HEK293 (cell line): ENCODE measurements around the gene MINDY2.

ENCODE experiments used
- KLF1 ChIP-seq: fragments of 450-650 bp; formaldehyde crosslinking; IDR thresholded peaks from 2 replicates; pipeline ENCODE4 v1.5.1; 2016; ENCODE audit warnings: missing biosample characterization, missing genetic modification characterization
- SP3 ChIP-seq: fragments of 450-650 bp; formaldehyde crosslinking; IDR thresholded peaks from 2 replicates; pipeline ENCODE4 v1.5.1; 2016; ENCODE audit warnings: missing biosample characterization, missing genetic modification characterization
- ZBTB20 ChIP-seq: fragments of 450-650 bp; formaldehyde crosslinking; IDR thresholded peaks from 2 replicates; pipeline ENCODE4 v1.5.1; 2016; ENCODE audit warnings: missing biosample characterization, missing genetic modification characterization
- ZBTB21 ChIP-seq: fragments of 450-650 bp; formaldehyde crosslinking; IDR thresholded peaks from 2 replicates; pipeline ENCODE4 v1.5.1; 2017; ENCODE audit warnings: missing biosample characterization, missing genetic modification characterization
- ZBTB7A ChIP-seq: fragments of 450-650 bp; formaldehyde crosslinking; IDR thresholded peaks from 2 replicates; pipeline ENCODE4 v1.5.1; 2016; ENCODE audit warnings: low read depth, missing biosample characterization, missing genetic modification characterization
- ZEB2 ChIP-seq: fragments of 450-650 bp; formaldehyde crosslinking; IDR thresholded peaks from 2 replicates; pipeline ENCODE4 v1.5.1; 2016; ENCODE audit warnings: missing biosample characterization, missing genetic modification characterization
- ZFP3 ChIP-seq: fragments of 450-650 bp; formaldehyde crosslinking; IDR thresholded peaks from 2 replicates; pipeline ENCODE4 v1.5.1; 2016; ENCODE audit warnings: low read depth, missing biosample characterization, missing genetic modification characterization
- ZNF341 ChIP-seq: fragments of 450-650 bp; formaldehyde crosslinking; IDR thresholded peaks from 2 replicates; pipeline ENCODE4; 2016; ENCODE audit warnings: low read depth, missing biosample characterization, missing genetic modification characterization
- ZNF514 ChIP-seq: fragments of 450-650 bp; formaldehyde crosslinking; IDR thresholded peaks from 2 replicates; pipeline ENCODE4 v1.5.1; 2016; ENCODE audit warnings: missing biosample characterization, missing genetic modification characterization
- ZNF529 ChIP-seq: fragments of 450-650 bp; formaldehyde crosslinking; IDR thresholded peaks from 2 replicates; pipeline ENCODE4 v1.5.1; 2017; ENCODE audit warnings: missing genetic modification characterization, missing biosample characterization; ENCODE audit not compliant: insufficient replicate concordance
- ZNF560 ChIP-seq: fragments of 450-650 bp; formaldehyde crosslinking; IDR thresholded peaks from 2 replicates; pipeline ENCODE4 v1.5.1; 2017; ENCODE audit warnings: missing biosample characterization, missing genetic modification characterization, borderline replicate concordance
- ZNF571 ChIP-seq: fragments of 450-650 bp; formaldehyde crosslinking; IDR thresholded peaks from 2 replicates; pipeline ENCODE4 v1.5.0; 2017; ENCODE audit warnings: missing biosample characterization, missing genetic modification characterization
- ZNF610 ChIP-seq: fragments of 450-650 bp; formaldehyde crosslinking; IDR thresholded peaks from 2 replicates; pipeline ENCODE4 v1.5.1; 2016; ENCODE audit warnings: missing biosample characterization, missing genetic modification characterization, borderline replicate concordance
- ZNF670 ChIP-seq: fragments of 450-650 bp; formaldehyde crosslinking; IDR thresholded peaks from 2 replicates; pipeline ENCODE4 v1.5.1; 2016; ENCODE audit warnings: missing biosample characterization, missing genetic modification characterization, low read depth
- ZNF677 ChIP-seq: fragments of 450-650 bp; IDR thresholded peaks from 2 replicates; pipeline ENCODE4 v1.5.0; 2018; ENCODE audit warnings: missing biosample characterization, mild to moderate bottlenecking, missing genetic modification characterization, moderate library complexity
- ZNF843 ChIP-seq: fragments of 450-650 bp; formaldehyde crosslinking; IDR thresholded peaks from 2 replicates; pipeline ENCODE4 v1.5.1; 2016; ENCODE audit warnings: missing biosample characterization, missing genetic modification characterization
- ZSCAN23 ChIP-seq: fragments of 450-650 bp; formaldehyde crosslinking; IDR thresholded peaks from 2 replicates; pipeline ENCODE4 v1.5.1; 2016; ENCODE audit warnings: missing biosample characterization, missing genetic modification characterization
- TF ChIP-seq, protein P1 (sequence below): fragments of 450-650 bp; formaldehyde crosslinking; IDR thresholded peaks from 2 replicates; pipeline ENCODE4 v1.5.1; 2017; ENCODE audit warnings: missing biosample characterization, missing genetic modification characterization
- TF ChIP-seq, protein P2 (sequence below): fragments of 450-650 bp; formaldehyde crosslinking; IDR thresholded peaks from 2 replicates; pipeline ENCODE4 v1.5.1; 2016; ENCODE audit warnings: missing biosample characterization, missing genetic modification characterization
- TF ChIP-seq, protein P3 (sequence below): fragments of 450-650 bp; formaldehyde crosslinking; IDR thresholded peaks from 2 replicates; pipeline ENCODE4 v1.5.1; 2016; ENCODE audit warnings: missing biosample characterization, missing genetic modification characterization
- TF ChIP-seq, protein P4 (sequence below): fragments of 450-650 bp; formaldehyde crosslinking; IDR thresholded peaks from 2 replicates; pipeline ENCODE4 v1.5.1; 2017; ENCODE audit warnings: missing biosample characterization, missing genetic modification characterization
- TF ChIP-seq, protein P5 (sequence below): fragments of 450-650 bp; formaldehyde crosslinking; IDR thresholded peaks from 2 replicates; pipeline ENCODE4 v1.5.1; 2017; ENCODE audit warnings: missing biosample characterization, mild to moderate bottlenecking, missing genetic modification characterization, moderate library complexity
- TF ChIP-seq, protein P6 (sequence below): fragments of 450-650 bp; formaldehyde crosslinking; IDR thresholded peaks from 2 replicates; pipeline ENCODE4 v1.5.0; 2017; ENCODE audit warnings: missing biosample characterization, missing genetic modification characterization, borderline replicate concordance
- TF ChIP-seq, protein P7 (sequence below): fragments of 450-650 bp; formaldehyde crosslinking; IDR thresholded peaks from 2 replicates; pipeline ENCODE4 v1.5.1; 2016; ENCODE audit warnings: missing biosample characterization, missing genetic modification characterization

The MINDY2 gene

DNA sequence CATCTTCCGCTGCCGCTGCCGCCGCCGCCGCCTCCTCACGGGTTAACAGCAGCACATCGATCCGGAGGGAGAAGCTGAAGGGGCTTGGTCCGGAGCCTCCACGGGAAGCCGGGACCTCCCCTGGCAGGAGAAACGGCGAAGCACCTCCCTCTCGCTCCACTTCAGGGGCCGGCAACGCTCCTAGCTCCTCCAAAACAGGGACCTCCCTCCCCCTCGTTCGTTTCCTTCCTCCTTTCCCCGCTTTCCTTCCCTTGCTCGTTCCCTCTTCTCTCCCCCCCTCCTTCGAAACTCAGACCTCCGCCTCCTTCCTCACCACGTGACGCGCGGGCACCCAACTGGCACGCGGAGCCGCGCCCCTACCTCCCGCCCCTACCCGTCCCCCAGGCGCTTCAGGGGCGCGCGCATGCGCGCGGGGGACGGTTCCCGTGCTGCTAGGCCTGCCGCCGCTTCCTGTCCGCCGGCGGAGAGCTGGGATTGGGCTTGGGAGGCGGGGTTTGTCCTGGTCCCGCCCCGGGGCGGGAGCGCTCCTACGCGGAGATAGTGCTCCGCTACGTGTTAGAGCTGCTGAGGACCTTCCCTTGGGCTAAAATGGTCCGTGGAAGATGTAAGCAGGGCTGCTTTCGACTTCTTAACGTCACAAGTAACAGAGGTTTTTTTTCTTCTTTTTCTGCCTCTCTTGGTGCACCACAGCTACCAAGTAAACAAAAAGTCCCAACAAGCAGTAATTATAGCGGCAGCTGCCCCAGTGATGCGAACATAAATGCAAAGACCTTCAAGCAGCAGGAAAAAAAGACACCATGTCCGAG lies 21.4 kb upstream of the MINDY2 start, which contains the start of gene ADAM10 (continued):
- TF ChIP-seq ZBTB7A (tag by site-specific recombination) (no peak), SP3 (tag by site-specific recombination) (peak; percentile 87), ZNF514 (tag by site-specific recombination) (no peak), ZBTB20 (peak; percentile 44; the same call in 1 of the 2 replicates), ZNF571 (tag by site-specific recombination) (no peak), ZNF610 (tag by site-specific recombination) (no peak), ZSCAN23 (tag by site-specific recombination) (no peak), ZFP3 (tag by site-specific recombination) (no peak), ZBTB21 (peak; percentile 52), ZNF843 (peak; percentile 24; the same call in 1 of the 2 replicates), ZNF341 (tag by site-specific recombination) (peak; percentile 95), KLF1 (tag by site-specific recombination) (peak; percentile 51; the same call in 1 of the 2 replicates), ZNF670 (no peak), ZNF677 (tag by site-specific recombination) (no peak), ZNF560 (tag by site-specific recombination) (no peak), ZNF529 (tag by site-specific recombination) (no peak), ZEB2 (tag by site-specific recombination) (peak; percentile 71; the same call in 1 of the 2 replicates)
- TF ChIP-seq, protein P1, sequence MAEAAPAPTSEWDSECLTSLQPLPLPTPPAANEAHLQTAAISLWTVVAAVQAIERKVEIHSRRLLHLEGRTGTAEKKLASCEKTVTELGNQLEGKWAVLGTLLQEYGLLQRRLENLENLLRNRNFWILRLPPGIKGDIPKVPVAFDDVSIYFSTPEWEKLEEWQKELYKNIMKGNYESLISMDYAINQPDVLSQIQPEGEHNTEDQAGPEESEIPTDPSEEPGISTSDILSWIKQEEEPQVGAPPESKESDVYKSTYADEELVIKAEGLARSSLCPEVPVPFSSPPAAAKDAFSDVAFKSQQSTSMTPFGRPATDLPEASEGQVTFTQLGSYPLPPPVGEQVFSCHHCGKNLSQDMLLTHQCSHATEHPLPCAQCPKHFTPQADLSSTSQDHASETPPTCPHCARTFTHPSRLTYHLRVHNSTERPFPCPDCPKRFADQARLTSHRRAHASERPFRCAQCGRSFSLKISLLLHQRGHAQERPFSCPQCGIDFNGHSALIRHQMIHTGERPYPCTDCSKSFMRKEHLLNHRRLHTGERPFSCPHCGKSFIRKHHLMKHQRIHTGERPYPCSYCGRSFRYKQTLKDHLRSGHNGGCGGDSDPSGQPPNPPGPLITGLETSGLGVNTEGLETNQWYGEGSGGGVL (tag by site-specific recombination), result peak; percentile 97
- TF ChIP-seq, protein P2, sequence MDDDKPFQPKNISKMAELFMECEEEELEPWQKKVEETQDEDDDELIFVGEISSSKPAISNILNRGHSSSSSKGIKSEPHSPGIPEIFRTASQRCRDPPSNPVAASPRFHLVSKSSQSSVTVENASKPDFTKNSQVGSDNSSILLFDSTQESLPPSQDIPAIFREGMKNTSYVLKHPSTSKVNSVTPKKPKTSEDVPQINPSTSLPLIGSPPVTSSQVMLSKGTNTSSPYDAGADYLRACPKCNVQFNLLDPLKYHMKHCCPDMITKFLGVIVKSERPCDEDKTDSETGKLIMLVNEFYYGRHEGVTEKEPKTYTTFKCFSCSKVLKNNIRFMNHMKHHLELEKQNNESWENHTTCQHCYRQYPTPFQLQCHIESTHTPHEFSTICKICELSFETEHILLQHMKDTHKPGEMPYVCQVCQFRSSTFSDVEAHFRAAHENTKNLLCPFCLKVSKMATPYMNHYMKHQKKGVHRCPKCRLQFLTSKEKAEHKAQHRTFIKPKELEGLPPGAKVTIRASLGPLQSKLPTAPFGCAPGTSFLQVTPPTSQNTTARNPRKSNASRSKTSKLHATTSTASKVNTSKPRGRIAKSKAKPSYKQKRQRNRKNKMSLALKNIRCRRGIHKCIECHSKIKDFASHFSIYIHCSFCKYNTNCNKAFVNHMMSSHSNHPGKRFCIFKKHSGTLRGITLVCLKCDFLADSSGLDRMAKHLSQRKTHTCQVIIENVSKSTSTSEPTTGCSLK (tag by site-specific recombination), result no peak
- TF ChIP-seq, protein P3, sequence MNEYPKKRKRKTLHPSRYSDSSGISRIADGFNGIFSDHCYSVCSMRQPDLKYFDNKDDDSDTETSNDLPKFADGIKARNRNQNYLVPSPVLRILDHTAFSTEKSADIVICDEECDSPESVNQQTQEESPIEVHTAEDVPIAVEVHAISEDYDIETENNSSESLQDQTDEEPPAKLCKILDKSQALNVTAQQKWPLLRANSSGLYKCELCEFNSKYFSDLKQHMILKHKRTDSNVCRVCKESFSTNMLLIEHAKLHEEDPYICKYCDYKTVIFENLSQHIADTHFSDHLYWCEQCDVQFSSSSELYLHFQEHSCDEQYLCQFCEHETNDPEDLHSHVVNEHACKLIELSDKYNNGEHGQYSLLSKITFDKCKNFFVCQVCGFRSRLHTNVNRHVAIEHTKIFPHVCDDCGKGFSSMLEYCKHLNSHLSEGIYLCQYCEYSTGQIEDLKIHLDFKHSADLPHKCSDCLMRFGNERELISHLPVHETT (tag by site-specific recombination), result no peak; the same call in 1 of the 2 replicates
- TF ChIP-seq, protein P4, sequence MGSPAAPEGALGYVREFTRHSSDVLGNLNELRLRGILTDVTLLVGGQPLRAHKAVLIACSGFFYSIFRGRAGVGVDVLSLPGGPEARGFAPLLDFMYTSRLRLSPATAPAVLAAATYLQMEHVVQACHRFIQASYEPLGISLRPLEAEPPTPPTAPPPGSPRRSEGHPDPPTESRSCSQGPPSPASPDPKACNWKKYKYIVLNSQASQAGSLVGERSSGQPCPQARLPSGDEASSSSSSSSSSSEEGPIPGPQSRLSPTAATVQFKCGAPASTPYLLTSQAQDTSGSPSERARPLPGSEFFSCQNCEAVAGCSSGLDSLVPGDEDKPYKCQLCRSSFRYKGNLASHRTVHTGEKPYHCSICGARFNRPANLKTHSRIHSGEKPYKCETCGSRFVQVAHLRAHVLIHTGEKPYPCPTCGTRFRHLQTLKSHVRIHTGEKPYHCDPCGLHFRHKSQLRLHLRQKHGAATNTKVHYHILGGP, result no peak
- TF ChIP-seq, protein P5, sequence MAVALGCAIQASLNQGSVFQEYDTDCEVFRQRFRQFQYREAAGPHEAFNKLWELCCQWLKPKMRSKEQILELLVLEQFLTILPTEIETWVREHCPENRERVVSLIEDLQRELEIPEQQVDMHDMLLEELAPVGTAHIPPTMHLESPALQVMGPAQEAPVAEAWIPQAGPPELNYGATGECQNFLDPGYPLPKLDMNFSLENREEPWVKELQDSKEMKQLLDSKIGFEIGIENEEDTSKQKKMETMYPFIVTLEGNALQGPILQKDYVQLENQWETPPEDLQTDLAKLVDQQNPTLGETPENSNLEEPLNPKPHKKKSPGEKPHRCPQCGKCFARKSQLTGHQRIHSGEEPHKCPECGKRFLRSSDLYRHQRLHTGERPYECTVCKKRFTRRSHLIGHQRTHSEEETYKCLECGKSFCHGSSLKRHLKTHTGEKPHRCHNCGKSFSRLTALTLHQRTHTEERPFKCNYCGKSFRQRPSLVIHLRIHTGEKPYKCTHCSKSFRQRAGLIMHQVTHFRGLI, result no peak
- TF ChIP-seq, protein P6, sequence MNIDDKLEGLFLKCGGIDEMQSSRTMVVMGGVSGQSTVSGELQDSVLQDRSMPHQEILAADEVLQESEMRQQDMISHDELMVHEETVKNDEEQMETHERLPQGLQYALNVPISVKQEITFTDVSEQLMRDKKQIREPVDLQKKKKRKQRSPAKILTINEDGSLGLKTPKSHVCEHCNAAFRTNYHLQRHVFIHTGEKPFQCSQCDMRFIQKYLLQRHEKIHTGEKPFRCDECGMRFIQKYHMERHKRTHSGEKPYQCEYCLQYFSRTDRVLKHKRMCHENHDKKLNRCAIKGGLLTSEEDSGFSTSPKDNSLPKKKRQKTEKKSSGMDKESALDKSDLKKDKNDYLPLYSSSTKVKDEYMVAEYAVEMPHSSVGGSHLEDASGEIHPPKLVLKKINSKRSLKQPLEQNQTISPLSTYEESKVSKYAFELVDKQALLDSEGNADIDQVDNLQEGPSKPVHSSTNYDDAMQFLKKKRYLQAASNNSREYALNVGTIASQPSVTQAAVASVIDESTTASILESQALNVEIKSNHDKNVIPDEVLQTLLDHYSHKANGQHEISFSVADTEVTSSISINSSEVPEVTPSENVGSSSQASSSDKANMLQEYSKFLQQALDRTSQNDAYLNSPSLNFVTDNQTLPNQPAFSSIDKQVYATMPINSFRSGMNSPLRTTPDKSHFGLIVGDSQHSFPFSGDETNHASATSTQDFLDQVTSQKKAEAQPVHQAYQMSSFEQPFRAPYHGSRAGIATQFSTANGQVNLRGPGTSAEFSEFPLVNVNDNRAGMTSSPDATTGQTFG (tag by site-specific recombination), result no peak
- TF ChIP-seq, protein P7, sequence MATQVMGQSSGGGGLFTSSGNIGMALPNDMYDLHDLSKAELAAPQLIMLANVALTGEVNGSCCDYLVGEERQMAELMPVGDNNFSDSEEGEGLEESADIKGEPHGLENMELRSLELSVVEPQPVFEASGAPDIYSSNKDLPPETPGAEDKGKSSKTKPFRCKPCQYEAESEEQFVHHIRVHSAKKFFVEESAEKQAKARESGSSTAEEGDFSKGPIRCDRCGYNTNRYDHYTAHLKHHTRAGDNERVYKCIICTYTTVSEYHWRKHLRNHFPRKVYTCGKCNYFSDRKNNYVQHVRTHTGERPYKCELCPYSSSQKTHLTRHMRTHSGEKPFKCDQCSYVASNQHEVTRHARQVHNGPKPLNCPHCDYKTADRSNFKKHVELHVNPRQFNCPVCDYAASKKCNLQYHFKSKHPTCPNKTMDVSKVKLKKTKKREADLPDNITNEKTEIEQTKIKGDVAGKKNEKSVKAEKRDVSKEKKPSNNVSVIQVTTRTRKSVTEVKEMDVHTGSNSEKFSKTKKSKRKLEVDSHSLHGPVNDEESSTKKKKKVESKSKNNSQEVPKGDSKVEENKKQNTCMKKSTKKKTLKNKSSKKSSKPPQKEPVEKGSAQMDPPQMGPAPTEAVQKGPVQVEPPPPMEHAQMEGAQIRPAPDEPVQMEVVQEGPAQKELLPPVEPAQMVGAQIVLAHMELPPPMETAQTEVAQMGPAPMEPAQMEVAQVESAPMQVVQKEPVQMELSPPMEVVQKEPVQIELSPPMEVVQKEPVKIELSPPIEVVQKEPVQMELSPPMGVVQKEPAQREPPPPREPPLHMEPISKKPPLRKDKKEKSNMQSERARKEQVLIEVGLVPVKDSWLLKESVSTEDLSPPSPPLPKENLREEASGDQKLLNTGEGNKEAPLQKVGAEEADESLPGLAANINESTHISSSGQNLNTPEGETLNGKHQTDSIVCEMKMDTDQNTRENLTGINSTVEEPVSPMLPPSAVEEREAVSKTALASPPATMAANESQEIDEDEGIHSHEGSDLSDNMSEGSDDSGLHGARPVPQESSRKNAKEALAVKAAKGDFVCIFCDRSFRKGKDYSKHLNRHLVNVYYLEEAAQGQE (tag by site-specific recombination), result no peak
